HUES6 (cell line): Measurements from ENCODE around the gene PROP1.
"Not testable (repeated sequence)": the region's sequence is repeated elsewhere in the genome, so short reads cannot be mapped to it uniquely, and the experiment has no call there.

Experiments
- H3K27ac ChIP-seq: 2 replicates; pipeline ENCODE4 v1.7.0; 2013; ENCODE audit warnings: low read depth, mild to moderate bottlenecking, low read length, inconsistent platforms
- H3K27me3 ChIP-seq: 2 replicates; pipeline ENCODE4 v1.6.1; 2013; ENCODE audit warnings: low read length; ENCODE audit not compliant: control insufficient read depth, insufficient read depth
- H3K36me3 ChIP-seq: 2 replicates; pipeline ENCODE4 v1.6.1; 2013; ENCODE audit warnings: low read length; ENCODE audit not compliant: control insufficient read depth, insufficient read depth
- H3K4me1 ChIP-seq: 2 replicates; pipeline ENCODE4 v1.6.1; 2013; ENCODE audit warnings: low read length; ENCODE audit not compliant: control insufficient read depth, insufficient read depth
- H3K4me3 ChIP-seq: 2 replicates; pipeline ENCODE4 v1.5.1; 2013; ENCODE audit warnings: low read depth, low read length
- H3K9ac ChIP-seq: one replicate; pipeline ENCODE4 v1.6.1; 2013; ENCODE audit warnings: mild to moderate bottlenecking, low read length
- H3K9me3 ChIP-seq: 2 replicates; pipeline ENCODE4 v1.6.1; 2013; ENCODE audit warnings: low read depth, low read length; ENCODE audit not compliant: control insufficient read depth, insufficient read depth

The PROP1 gene

DNA sequence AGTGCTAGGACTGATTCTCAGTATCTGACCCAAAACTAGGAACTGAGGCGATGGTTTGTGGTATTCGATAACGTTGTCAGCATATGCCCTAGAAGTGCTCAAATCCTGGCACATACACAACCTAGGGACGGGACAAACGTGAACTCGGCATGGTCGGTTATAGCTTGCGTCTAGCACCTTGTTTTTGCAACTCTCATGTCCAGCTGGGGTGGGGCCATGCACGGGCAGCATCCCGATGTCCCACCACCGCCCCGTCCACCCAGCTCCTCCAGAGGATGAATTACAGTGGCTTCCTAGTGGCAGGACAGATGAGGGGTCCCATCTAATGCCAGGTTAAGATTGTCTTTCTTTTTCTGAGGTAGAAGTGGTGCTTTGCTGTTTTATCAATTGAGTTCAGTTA lies 31.6 kb downstream of the PROP1 start:
- Histone ChIP-seq H3K9ac (no peak overlapping the region), H3K27me3 (no peaks in the 10 kb centered on the region), H3K9me3 (peaks cover 14% of the 10 kb centered on the region; the same call in 1 of the 2 replicates), H3K4me1 (no peaks in the 10 kb centered on the region), H3K27ac (no peak overlapping the region), H3K36me3 (peaks cover 7% of the 10 kb centered on the region), H3K4me3 (no peak overlapping the region)

DNA sequence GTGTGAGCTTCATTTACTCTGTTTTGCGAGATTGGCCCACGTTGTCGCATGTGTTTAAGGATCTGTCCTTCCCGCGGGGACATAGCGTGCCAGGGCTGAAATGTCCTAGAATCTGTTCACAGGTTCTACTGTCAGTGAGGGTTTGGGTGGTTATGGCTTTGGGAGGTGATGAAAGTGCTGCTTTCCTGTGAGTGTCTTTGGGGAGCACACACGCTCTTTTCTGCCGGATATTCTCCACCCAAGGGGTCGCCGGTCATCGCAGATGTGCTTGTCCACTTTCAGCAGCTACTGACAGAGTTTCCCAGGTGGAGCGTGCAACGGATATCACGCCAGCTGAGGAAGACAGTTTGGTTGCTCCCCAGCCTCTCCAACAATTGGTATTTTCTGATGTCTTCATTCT lies 32.1 kb downstream of the PROP1 start:
- H3K4me1 ChIP-seq, result peaks cover 2% of the 10 kb centered on the region; the same call in 1 of the 2 replicates
- peaks cover 7% of the 10 kb centered on the region for H3K36me3 ChIP-seq
- H3K9me3 ChIP-seq, result peaks cover 14% of the 10 kb centered on the region; the same call in 1 of the 2 replicates
- no peak overlapping the region for H3K27ac ChIP-seq
- H3K27me3 ChIP-seq, result no peaks in the 10 kb centered on the region
- H3K9ac ChIP-seq, result no peak overlapping the region
- H3K4me3 ChIP-seq, result no peak overlapping the region

DNA sequence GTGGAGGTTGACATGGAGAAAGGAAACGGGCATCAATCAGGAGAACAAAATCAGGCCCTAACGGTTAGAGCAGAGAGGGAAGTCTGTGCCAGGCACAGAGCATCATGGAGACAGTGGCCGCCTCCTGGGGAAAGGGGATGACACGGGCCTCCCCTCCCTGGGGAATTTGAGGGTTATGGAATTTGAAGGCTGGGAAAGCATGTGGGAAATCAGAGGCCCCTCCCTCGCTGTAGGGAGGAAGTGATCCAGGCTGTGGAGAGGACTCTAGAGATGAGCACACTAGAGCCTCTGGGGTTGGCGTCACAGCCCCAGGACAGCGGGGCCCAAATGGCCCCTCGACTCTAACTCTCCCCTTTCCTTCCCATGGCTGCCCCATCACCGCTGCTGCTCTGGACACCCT lies 36.7 kb downstream of the PROP1 start:
- H3K27me3 ChIP-seq, result no peaks in the 10 kb centered on the region
- H3K4me1 ChIP-seq, result peaks cover 11% of the 10 kb centered on the region; the same call in 1 of the 2 replicates
- H3K4me3 ChIP-seq, result no peak overlapping the region
- peaks cover 6% of the 10 kb centered on the region for H3K36me3 ChIP-seq
- no peak overlapping the region for H3K27ac ChIP-seq
- no peak overlapping the region for H3K9ac ChIP-seq
- peaks cover 12% of the 10 kb centered on the region; the same call in 1 of the 2 replicates for H3K9me3 ChIP-seq

DNA sequence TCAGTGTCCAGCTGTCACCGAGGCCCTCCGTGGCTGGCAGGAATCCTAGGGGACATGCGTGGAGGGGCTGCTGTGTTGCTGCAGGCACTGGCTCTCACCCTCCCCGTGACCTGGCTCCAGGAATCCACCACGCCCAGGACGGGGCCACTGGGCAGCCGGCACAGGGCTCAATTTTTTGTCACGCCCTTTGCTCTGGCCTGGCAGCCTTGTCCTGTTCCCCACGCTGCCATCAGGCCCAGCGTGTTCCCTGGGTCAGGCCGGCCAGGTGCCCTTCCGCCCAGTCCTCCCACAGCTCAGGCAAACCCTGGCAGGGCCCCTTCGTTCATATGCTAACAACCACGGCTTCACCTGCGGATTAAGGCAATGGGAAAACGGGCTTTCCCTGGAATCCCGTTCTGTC lies 37.3 kb downstream of the PROP1 start:
- Histone ChIP-seq H3K4me3 (no peak overlapping the region), H3K9me3 (peaks cover 12% of the 10 kb centered on the region; the same call in 1 of the 2 replicates), H3K36me3 (no peaks in the 10 kb centered on the region; the same call in 1 of the 2 replicates), H3K27ac (no peak overlapping the region), H3K4me1 (peaks cover 11% of the 10 kb centered on the region; the same call in 1 of the 2 replicates), H3K27me3 (no peaks in the 10 kb centered on the region), H3K9ac (no peak overlapping the region)

DNA sequence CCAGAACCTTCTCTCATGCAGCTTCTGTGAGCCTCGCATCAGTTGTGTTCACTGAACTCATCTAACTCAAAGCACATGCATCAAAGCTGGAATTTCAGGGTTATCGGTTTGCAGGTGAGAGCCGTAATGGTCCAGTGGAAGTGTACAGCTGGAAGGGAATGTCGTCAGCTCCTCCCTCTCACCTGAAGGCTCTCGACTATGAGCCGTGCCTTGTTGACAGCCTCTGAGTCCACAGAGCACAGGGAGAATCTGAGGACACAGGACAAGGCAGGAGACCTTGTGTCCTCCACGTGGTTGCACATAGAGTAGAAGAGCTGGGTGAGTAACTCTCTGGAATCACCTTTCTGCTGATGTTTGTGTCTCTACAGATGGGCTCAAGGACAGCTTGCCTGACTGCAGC lies 38.8 kb downstream of the PROP1 start:
- Histone ChIP-seq H3K27me3 (no peaks in the 10 kb centered on the region), H3K4me3 (no peak overlapping the region), H3K9me3 (peaks cover 9% of the 10 kb centered on the region; the same call in 1 of the 2 replicates), H3K4me1 (peaks cover 11% of the 10 kb centered on the region; the same call in 1 of the 2 replicates), H3K27ac (no peak overlapping the region), H3K36me3 (no peaks in the 10 kb centered on the region; the same call in 1 of the 2 replicates), H3K9ac (no peak overlapping the region)

DNA sequence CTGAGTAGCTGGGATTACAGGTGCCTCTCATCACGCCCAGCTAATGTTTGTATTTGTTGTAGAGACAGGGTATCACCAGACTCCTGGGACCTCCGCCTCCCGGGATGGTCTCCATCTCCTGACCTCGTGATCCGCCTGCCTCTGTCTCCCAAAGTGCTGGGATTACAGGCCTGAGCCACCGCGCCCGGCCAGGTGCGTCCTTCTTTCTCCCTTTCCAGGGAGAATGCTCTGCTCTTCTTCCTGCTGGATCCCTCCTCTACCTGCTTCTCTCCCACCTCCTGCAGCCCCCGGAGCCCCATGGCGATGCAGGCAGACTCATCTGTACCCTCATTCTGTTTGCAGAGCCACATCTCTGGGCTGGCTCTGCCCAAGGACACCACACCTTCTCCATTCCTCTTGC lies 42.9 kb downstream of the PROP1 start:
- H3K9ac ChIP-seq, H3K36me3 ChIP-seq, H3K27ac ChIP-seq, H3K4me3 ChIP-seq, H3K27me3 ChIP-seq, H3K4me1 ChIP-seq, H3K9me3 ChIP-seq: not testable (repeated sequence)

DNA sequence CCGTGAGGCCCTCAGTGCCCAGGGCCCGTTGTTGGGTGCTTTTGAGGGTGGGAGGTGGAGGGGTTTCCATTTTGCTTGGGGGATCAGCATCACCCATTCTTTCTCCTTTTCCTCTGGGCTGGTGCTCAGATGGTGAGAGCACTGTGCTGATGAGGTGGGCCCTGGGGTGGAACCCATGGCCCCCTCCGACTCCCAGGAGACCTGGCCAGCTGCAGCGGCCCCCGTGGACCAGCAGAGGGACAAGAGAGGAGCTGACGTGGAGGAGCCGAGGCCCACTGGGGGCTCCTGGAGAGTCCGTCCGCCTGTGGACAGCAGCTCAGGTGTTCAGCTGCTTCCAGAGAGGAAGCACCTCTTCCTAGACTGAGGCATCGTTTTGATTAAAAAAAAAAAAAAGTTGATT lies 46.4 kb downstream of the PROP1 start:
- not testable (repeated sequence) for H3K36me3 ChIP-seq, H3K4me1 ChIP-seq, H3K4me3 ChIP-seq, H3K27me3 ChIP-seq, H3K27ac ChIP-seq, H3K9me3 ChIP-seq, H3K9ac ChIP-seq

DNA sequence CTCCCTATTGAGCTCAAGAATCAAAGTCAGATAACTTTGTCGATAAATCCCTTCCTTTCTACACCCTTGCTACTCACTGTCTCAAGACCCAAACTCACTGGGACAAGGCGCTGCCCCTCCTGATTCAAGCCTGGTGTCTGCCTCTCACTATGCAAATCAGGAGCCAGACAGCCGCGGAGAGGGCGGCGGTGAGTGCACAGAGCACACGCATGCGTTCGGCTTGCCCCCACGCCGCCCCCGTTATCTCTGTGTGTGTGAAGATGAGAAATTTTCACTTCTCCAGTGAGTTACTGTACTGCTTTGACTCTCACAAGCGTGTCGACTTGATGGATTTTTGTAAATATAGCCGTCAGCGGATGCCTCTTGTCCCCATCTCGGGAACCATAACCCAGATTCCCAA lies 47.0 kb downstream of the PROP1 start:
- H3K36me3 ChIP-seq, H3K4me3 ChIP-seq, H3K9ac ChIP-seq, H3K9me3 ChIP-seq, H3K4me1 ChIP-seq, H3K27ac ChIP-seq, H3K27me3 ChIP-seq: not testable (repeated sequence)

DNA sequence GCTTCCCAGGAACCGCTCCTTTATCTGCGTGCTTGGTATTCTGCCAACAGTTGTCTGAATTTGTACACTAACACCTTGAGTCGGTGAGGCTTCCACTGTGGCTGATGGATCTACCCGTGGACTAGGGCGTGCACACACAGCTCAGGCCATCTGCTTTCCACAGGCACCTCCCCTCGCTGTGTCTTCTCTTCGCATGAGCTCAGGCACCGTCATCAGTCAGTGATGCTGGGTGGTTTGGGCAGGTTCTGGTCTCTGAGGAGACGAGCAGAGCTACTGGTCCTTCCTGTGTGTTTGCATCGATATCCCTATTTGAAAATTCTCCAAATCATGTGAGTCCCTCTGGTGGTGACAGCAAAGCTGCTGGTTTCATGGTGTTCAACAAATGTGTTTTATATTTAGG lies 48.1 kb downstream of the PROP1 start:
- not testable (repeated sequence) for H3K9me3 ChIP-seq, H3K36me3 ChIP-seq, H3K4me1 ChIP-seq, H3K27ac ChIP-seq, H3K27me3 ChIP-seq, H3K4me3 ChIP-seq, H3K9ac ChIP-seq

DNA sequence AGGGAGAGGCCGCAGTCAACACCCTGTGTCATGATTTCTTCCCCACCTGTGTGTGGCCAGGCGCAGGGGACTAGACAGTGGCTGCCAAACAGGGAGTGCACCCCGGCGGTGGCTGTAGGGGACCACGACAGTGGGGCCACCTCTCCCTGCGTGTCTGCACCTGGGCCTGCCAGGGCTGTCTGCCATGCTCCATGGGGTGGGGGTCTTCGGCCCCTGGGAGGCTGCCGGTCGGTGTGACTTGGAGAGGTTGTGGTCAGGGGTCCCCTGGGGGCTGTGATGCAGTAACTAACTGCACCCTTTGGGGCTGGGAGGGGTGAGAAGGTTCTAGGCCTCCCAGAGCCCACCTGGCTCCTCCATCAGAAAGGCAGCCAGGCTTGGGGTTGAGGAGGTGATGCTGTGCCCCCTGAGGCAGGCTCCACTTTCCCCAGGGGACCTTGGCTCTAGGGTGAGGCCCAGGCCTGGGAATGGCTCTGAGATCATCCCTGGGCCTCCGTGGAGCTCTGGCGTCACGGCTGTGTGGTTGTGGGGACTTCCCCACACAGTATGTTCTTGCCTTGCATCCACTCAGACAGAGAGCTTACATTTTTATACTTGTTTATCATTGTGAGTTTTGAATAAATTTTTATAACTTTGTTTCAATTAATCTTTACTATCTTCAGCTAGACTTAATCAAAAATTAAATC lies 50.3 kb downstream of the PROP1 start:
- not testable (repeated sequence) for H3K36me3 ChIP-seq, H3K9me3 ChIP-seq, H3K27ac ChIP-seq, H3K4me3 ChIP-seq, H3K4me1 ChIP-seq, H3K27me3 ChIP-seq, H3K9ac ChIP-seq

DNA sequence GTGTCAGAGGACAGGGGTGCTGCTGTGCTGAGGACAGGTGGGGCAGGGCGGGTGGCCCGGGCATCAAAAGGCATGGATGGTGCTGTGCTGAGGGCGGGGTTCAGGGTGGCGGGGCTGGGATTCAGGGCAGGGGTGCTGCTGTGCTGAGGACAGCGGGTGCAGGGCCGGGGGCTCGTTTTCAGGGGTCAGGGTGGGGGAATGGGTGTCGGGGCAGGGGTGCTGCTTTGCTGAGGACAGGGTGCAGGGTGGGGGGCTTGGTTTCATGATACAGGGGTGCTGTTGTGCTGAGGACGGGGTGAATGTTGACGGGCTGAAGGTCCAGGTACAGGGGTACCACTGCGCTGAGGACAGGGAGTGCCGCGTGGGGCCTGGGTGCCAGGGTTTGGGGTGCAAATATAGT lies 50.9 kb downstream of the PROP1 start:
- H3K36me3 ChIP-seq, H3K9ac ChIP-seq, H3K4me3 ChIP-seq, H3K27ac ChIP-seq, H3K9me3 ChIP-seq, H3K27me3 ChIP-seq, H3K4me1 ChIP-seq: not testable (repeated sequence)
